Activated CD4-positive, alpha-beta T cell treated with anti-CD3 and anti-CD28 coated beads, Interleukin-2, Interleukin-4, amounts not matched to agents 100 ng/mL and 50 ng/mL, durations not matched to agents 16 hours and 8 hours (primary cell): ENCODE measurements around the gene RNF213.
"Not testable (repeated sequence)": the region's sequence is repeated elsewhere in the genome, so short reads cannot be mapped to it uniquely, and the experiment has no call there.

ENCODE experiments used
- DNase-seq: peaks from one replicate; pipeline ENCODE4 v3.0.0-alpha.2; 2020; ENCODE audit warnings: low spot score

Gene RNF213

DNA sequence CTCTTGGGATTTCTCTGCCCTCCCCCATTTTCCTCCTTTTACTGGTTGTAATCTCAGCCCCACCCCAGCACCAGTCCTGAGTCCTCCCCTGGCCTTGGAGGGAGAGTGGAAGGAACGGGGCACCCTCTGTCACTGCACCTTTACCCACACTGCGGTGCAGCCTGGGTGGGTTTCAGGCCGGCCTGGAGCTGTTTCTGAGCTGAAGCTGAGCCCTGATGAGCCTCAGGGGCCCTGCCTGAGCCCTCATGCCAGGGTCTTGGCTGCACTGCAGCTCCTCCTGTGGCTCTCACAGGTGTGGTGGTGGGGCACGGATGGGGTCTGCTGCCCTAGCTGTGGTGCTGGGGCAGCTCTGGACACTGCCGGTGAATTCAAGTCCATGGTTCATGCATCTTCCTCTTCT lies 34.5 kb downstream of the RNF213 start:
- no peak for DNase-seq

DNA sequence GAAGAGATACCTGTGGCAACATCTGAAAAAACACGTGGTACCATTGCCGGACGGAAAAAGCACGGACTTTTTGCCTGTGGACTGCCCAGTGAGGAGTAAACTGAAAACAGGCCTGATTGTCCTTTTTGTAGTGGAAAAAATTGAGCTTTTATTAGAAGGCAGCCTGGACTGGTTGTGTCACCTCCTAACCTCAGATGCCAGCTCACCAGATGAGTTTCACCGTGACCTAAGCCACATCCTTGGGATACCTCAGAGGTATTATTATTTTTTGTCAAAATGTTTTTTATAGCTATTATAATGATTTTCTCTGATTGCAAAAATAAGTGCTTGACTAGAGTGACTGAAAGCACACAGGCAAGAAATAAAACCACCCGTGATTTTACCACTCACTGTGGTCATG lies 34.9 kb downstream of the RNF213 start:
- no peak for DNase-seq

DNA sequence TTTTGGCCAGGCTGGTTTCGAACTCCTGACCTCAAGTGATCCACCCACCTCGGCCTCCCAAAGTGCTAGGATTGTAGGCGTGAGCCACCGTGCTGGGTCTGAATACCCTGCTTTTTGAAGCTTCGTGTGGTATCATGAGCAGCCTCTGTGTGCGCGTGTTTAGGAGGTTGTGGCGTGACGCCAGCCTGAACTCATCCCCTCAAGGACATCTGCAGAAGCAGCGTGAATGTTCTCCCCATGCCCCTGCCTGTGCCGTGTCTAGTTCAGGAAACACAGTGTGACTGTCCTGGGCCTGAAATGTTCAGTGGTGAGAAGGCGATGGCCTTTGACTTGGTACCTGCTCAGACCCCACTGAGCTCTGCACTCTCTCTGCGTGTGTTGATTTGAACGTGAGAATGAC lies 35.6 kb downstream of the RNF213 start:
- no peak for DNase-seq

DNA sequence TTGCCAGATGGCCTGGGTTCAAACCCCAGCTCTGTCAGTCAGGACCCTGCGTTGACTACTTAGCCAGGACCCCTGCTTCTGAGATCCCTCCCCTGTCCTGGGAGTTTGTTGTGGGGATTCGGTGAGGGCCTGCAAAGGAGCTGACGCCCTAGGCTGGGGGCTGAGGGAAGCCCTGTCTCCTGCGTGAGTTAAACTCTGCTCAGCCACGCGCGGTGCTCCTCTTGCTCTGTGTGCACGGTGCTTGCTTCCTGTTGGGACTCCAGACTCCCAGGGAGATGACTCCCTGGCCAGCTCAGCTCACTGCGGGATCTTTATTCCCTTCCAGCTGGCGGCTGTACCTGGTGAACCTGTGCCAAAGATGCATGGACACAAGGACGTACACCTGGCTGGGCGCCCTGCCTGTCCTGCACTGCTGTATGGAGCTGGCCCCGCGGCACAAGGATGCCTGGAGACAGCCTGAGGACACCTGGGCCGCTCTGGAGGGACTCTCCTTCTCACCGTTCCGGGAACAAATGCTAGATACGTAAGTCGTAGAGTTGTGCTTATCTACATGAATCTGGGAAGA lies 37.4 kb downstream of the RNF213 start:
- DNase-seq, result no peak

DNA sequence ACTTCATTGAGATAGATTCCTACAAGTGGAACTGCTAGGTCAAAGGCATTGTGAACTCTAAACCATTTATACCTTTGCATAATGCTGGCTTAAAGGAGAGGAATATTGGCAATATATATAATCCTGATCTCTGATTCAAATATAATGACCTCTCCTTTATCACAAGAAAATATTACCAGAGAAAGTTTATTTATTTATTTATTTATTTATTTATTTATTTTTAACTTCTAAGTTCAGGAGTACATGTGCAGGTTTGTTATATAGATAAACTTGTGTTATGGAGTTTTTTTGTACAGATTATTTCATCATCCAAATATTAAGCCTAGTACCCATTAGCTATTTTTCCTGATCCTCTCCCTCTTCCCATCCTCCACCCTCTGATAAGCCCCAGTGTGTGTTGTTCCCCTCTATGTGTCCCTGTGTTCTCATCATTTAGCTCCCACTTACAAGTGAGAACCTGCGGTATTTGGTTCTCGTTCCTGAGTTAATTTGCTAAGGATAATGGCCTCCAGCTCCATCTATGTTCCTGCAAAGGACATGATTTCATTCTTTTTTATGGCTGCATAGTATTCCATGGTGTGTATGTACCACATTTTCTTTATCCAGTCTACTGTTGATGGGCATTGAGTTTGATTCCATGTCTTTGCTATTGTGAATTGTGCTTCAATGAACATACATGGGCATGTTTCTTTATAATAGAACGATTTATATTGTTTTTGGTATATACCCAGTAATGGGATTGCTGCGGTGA lies 38.9 kb downstream of the RNF213 start:
- not testable (repeated sequence) for DNase-seq

DNA sequence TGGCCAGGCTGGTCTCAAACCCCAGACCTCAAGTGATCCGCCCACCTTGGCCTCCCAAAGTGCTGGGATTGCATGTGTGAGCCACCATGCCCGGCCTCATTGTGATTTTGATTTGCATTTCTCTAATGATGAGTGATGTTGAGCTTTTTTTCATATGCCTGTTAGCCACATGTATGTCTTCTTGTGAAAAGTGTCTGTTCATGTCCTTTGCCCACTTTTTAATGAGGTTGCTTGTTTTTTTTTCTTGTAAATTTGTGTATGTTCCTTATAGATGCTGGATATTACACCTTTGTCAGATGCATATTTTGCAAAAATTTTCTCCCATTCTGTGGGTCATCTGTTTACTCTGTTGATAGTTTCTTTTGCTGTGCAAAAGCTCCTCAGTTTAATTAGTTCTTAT lies 40.1 kb downstream of the RNF213 start:
- DNase-seq, result not testable (repeated sequence)

DNA sequence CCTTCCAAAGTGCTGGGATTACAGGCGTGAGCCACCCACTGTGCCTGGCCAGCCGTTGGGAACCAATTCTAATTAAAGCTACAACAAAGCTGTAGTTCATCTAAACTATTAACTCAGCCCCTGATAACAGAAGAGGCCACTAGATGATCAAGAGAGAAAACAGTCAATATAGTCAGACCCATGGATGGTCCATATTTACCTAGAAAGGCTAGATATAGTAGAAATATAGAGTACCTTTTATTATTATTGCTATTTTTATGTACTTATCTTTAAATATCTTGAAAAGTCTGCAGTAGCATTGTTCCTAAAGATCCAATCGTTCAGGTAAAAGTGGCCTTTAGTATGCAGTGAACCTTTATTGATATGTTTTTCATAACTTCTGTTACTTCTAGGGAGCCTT lies 43.2 kb downstream of the RNF213 start:
- no peak for DNase-seq

DNA sequence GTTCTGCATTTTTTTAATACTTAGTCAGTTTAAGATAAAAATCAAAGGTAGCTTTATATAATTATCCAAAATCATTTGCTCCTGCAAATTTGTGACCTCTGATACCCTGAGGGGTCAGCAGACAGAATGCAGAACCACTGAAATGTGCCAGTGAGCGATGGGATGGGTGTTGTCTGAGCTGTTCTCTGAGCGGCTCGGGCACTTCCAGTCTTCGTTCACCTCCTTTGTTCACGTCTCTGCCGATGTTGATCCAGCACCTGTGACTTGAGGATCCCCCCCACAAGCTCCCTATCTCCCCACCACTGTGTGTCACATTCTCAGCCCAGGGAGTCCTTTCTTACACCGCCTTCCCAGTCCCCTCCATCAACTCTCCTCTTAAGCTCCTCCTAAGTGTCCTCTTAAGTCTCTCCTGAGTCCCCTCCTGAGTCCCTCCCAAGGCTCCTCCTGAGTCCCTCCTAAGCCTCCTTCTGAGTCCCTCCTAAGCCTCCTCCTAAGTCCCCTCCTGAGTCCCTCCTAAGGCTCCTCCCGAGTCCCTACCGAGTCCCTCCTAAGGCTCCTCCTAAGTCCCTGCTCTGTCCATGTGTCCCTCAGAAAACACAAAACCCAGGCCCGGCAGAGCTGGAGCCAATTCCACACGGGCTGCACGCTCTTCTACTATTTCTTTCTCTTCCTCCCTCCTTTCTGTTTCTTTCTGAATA lies 47.5 kb downstream of the RNF213 start:
- DNase-seq, result no peak

DNA sequence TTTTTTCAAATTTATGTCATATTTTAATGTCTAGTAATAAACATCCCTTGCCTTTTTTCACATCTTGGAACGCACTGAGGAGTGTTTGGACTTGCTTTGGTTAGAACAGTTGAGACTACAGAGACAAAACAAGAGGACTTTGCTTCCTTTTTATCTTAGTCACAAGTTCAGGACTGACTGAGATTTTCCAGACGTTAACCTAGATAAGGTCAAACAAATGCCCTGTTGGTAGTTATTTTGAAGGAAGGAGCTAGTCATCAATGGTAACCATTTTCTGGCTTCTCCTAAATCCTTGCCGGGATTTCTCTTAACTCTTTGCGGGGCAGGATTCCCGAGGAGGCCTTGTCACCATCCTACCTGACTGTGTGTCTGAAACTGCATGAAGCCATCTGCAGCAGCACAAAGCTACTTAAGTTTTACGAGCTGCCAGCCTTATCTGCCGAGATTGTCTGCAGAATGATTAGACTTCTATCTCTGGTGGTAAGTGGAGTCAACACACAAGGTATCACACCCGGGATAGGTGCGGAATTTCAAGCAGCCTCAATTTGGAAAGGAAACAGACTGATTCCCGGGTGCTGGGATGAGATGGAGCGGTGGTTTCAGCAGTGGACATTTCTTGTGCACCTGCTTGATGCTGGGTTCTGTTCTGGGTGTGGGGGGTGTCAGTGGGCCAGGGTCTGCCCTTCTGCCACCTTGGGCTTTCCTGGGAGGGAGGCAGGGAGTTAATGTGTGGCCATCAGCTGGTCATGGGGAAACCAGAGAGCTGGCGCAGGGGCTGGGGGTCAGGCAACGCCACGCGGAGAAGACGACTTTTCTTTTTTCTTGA lies 48.3 kb downstream of the RNF213 start:
- DNase-seq, result no peak

DNA sequence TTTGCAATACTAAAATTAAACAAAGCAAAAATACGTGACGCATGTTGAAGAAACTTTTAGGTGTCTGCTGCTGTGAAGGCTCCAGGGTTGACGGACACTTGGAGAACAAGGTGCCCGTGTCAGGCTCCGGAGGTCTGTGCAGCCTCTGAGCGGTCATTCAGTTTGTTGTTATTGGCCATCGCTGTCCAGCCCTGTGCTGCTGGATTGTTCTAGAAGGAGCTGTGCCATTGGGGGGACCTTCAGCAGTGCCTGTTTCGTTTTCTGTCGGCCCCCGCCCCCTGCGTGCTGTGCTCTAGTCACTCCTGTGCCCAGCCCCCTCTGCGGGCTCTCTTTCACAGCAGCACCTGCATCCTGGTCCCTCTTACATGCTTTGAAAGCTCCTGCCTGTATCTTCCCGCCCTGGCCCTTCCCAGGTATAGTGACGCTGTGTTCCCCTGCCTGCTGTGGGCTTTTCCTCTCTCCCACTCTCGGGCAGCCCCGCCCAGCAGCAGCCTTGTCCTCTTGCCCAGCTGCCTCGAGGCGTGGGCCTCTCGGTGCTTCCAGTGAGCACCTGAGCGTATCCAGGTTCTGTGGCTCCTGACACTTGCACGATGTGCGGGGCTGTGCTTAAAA lies 50.7 kb downstream of the RNF213 start:
- DNase-seq, result no peak

DNA sequence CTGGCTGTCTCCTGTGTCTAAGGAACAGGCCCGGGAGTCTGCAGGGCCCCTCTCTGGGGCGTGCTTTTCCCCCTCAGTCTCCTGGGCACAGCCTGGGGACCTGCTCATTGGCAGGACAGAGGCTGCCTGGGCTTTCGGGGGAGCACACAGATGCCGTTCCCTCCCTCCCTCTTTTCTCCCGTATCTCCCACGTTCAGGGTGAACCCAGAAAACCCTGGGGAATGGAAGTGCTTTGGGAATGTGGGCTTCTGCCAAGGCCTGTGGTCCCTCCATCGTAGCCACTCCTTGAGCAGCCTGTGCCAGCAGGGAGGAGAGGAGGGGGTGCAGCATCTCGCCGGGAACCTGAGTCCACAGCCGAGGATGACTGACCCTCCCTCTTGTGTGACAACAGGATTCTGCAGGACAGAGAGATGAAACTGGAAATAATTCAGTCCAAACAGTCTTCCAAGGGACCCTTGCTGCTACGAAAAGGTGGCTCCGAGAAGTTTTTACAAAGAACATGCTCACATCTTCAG lies 52.0 kb downstream of the RNF213 start:
- DNase-seq, result no peak

DNA sequence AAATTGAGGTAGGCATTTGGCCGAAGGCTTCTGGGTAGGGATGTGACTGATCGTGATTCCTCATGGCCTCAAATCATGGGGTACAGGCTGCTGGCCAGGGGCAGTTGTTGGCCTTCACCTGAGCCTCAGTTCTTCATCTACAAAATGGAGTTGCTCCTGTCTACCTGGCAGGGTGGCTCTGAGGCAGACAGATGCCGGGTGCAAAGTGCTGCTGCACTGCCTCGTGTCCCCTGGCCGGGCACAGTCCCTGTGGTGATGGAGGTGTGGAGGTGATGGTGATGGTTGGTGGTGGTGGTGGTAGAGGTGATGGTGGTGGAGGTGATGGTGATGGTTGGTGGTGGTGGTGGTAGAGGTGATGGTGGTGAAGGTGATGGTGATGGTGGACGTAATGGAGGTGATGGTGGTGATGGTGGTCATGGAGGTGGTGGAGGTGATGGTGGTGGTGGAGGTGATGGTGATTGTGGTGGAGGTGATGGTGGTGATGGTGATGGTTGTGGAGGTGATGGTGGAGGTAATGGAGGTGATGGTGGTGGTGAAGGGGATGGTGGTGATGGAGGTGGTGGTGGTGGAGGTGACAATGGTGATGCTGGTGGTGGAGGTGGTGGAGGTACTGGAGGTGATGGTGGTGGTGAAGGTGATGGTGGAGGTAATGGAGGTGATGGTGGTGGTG lies 52.6 kb downstream of the RNF213 start:
- no peak for DNase-seq

DNA sequence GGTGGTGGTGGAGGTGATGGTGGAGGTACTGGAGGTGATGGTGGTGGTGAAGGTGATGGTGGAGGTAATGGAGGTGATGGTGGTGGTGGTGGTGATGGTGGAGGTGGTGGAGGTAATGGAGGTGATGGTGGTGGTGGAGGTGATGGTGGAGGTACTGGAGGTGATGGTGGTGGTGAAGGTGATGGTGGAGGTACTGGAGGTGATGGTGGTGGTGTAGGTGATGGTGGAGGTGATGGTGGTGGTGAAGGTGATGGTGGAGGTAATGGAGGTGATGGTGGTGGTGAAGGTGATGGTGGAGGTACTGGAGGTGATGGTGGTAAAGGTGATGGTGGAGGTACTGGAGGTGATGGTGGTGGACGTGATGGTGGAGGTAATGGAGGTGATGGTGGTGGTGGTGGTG lies 53.3 kb downstream of the RNF213 start:
- not testable (repeated sequence) for DNase-seq

DNA sequence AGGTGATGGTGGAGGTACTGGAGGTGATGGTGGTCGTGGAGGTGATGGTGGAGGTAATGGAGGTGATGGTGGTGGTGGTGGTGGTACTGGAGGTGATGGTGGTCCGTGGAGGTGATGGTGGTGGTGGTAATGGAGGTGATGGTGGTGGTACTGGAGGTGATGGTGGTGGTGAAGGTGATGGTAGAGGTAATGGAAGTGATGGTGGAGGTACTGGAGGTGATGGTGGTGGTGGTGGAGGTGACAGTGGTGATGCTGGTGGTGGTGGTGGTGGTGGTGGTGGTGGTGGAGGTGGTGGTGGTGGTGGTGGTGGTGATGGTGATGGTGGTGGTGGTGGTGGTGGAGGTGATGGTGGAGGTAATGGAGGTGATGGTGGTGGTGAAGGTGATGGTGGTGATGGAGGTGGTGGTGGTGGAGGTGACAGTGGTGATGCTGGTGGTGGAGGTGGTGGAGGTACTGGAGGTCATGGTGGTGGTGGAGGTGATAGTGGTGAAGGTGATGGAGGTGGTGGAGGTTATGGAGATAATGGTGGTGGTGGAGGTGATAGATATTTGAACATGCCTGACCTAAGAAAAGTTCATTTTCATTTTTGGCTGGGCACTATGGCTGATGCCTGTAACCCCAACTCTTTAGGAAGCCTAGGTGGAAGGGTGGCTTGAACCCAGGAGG lies 55.0 kb downstream of the RNF213 start:
- no peak for DNase-seq

DNA sequence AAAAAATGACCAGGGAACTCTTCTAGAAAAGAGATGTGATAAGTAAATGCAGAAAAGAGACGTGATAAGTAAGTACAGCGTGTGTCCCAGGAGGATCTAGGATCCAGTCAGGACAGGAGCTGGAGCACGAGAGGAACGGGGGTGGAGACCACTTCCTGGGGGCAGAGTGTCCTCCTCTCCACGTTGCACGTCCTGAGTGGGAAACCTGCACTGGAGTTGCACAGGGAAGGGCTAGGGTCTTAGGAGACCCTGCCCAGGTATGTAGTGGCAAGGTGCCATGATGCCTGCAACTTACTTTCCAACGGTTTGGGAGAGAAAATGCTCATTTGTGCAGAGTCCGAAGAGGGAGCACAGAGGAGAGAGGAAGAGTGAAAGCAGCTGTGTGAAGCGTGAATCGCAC lies 55.8 kb downstream of the RNF213 start:
- no peak for DNase-seq

DNA sequence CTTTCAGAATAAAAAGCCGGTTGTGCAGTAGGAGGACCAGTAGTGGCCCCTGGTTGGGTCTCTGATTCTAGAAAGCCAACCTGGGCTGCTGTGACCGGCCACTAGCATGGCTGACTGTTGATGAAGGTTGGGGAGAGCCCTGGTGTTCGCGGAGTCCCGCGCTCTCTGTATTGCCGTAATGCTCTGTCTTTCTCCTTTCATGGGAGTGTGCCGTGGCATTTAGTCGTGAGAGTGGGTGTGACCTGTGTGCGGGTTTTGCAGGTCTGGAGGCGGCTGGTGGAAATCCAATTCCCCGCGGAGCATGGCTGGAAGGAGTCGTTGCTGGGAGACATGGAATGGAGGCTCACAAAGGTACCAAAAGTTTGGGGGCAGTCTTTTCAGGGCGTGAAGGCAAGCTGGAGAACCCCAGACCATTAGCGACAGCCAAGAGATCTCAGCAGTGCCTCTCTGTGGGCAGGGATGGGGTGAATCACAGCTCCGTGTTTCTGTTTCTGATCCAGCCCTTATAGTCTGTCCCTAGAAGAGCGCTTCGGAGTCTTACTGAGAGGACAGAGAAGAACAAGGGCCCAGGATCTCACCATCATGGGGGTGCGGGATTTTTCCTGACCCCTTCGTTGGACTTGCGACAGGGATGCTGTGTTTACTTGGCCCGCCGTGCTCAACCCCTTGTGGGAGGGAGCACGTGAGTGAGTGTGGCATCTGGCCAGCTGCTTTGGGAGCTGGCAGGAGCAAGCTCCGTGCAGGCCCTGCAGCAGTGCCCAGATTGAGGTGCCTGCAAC lies 56.5 kb downstream of the RNF213 start:
- no peak for DNase-seq

DNA sequence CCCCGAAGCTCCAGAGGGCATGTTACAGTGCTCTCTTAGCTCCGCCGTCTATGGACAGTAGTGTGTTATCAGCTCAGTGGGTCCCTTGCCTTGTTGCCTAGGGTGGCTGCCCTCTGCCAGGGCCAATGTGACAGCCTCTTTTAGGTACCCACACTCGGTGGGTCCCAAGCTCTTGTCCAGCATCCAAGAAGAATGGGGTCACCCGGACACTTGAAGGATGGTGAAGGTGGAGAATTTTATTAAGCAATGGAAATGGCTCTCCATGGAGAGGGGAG lies 57.0 kb downstream of the RNF213 start:
- no peak for DNase-seq

DNA sequence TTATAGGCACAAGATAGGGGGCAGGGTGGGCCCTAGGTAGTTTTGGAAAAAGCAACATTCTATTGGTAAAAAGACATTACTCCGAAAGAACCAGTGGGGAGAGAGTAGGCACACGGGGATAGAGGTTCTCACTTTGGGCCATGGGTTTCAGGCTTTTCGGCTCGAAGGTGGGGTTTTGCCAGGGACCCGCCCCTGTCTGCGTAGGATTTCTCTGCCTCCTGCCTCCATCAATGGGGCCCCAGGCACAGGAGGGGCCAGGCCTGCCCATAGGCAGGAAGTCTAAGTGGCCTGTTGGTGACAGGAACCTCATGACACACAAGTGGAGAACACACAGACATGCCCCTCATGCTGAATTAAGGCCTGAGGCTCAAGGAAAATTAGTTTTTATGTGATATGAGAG lies 57.5 kb downstream of the RNF213 start:
- DNase-seq, result no peak

DNA sequence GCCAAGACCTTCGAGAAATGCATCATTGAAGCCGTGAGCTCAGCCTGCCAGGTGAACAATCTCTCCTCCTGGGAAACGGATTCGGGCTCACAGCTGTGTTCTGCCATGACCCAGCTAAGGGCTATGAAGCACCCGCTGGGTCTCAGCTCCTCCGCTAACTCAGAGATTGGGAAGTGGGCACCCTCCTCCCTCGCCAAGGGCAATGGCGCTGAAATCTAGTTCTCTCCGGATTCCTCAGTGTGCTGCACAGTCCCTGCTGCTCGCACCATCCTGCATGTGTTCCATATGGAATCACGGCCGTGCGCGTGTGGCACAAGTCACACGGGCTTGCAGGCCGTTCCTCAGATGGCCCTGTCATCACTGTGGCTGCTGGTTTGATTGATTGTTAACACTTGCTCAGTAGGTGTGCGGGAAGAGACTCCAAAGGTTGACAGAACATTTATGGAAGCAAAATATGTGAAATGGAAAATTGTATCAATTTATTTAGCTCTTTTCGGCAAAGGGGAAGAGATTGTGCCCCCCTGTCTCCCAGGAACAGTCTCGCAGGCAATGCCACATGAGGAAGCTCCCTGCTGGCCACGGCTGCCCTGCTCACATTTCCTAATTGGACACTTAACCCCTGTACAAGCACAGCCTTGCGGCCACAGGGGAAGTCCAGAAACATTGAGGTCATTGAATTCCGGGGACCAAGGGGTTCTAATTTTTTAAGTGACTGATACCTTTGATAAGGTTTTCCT lies 58.8 kb downstream of the RNF213 start:
- DNase-seq, result no peak

DNA sequence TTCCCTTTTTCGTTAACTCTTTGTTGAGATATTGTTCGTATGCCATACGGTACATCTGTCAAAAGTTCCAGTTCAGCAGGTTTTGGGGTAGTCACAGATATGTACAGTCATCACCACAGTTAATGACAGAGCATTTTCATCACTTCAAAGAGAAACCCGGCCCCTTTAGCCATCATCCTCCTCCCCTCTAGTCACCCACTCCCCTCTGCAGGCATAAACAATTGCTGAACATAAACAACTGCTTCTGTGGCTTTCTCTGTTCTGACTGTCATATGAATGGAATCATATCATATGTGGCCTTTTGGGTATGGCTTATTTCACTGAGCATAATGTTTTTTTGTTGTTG lies 59.3 kb downstream of the RNF213 start:
- DNase-seq, result no peak
